ENCODE measurements around the gene ITGAE. TPM values are rescaled to one million over a fixed set of nuclear protein-coding genes. Genes with fewer than 3 reads are reported as not detected.

ITGAE gene
- total and polyA plus RNA-seq, 2 experiments from 2014 or later: 11.7 to 44.9 TPM

DNA sequence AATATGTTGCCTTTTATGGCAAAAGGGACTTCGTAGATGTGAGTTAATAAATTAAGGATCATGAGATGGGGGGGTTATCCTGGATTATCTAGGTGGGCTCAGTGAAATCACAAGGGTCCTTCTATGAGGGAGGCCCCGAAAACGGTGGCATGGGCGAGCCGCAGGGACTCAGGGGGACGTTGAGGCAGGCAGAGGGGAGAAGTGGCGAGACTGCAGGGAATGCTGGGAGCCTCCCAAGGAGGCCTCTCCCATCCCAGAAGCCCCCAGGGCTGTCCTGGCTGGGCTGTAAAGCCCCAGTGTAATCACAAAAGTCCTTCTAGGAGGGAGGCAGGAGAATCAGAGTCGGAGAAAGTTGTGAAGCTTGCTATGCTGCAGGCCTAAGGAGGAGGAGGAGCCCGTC is 35.0 kb downstream of the ITGAE start (continued):
- TF ChIP-seq, protein P1, sequence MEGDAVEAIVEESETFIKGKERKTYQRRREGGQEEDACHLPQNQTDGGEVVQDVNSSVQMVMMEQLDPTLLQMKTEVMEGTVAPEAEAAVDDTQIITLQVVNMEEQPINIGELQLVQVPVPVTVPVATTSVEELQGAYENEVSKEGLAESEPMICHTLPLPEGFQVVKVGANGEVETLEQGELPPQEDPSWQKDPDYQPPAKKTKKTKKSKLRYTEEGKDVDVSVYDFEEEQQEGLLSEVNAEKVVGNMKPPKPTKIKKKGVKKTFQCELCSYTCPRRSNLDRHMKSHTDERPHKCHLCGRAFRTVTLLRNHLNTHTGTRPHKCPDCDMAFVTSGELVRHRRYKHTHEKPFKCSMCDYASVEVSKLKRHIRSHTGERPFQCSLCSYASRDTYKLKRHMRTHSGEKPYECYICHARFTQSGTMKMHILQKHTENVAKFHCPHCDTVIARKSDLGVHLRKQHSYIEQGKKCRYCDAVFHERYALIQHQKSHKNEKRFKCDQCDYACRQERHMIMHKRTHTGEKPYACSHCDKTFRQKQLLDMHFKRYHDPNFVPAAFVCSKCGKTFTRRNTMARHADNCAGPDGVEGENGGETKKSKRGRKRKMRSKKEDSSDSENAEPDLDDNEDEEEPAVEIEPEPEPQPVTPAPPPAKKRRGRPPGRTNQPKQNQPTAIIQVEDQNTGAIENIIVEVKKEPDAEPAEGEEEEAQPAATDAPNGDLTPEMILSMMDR (conservative IDR thresholded peaks at IDR 0.05; ENCODE audit: low read depth in 2 of 2): no peak
- TF ChIP-seq ZNF114 (CRISPR knock-in tag; IDR thresholded peaks at IDR 0.05) (no peak), JUNB (IDR thresholded peaks at IDR 0.05; ENCODE audit: unreplicated experiment) (no peak), ZNF331 (CRISPR knock-in tag; IDR thresholded peaks at IDR 0.05; ENCODE audit: low read depth) (no peak), CREB1 (CRISPR knock-in tag; IDR thresholded peaks at IDR 0.05; ENCODE audit: low read depth) (no peak), EZH2 (IDR thresholded peaks at IDR 0.05; ENCODE audit: low read depth, unreplicated experiment) (no peak), EZH2phosphoT487 (IDR thresholded peaks at IDR 0.05; ENCODE audit: unreplicated experiment) (no peak), STAT1 (IDR thresholded peaks at IDR 0.05; ENCODE audit: unreplicated experiment) (no peak)
- TF ChIP-seq, protein P2, sequence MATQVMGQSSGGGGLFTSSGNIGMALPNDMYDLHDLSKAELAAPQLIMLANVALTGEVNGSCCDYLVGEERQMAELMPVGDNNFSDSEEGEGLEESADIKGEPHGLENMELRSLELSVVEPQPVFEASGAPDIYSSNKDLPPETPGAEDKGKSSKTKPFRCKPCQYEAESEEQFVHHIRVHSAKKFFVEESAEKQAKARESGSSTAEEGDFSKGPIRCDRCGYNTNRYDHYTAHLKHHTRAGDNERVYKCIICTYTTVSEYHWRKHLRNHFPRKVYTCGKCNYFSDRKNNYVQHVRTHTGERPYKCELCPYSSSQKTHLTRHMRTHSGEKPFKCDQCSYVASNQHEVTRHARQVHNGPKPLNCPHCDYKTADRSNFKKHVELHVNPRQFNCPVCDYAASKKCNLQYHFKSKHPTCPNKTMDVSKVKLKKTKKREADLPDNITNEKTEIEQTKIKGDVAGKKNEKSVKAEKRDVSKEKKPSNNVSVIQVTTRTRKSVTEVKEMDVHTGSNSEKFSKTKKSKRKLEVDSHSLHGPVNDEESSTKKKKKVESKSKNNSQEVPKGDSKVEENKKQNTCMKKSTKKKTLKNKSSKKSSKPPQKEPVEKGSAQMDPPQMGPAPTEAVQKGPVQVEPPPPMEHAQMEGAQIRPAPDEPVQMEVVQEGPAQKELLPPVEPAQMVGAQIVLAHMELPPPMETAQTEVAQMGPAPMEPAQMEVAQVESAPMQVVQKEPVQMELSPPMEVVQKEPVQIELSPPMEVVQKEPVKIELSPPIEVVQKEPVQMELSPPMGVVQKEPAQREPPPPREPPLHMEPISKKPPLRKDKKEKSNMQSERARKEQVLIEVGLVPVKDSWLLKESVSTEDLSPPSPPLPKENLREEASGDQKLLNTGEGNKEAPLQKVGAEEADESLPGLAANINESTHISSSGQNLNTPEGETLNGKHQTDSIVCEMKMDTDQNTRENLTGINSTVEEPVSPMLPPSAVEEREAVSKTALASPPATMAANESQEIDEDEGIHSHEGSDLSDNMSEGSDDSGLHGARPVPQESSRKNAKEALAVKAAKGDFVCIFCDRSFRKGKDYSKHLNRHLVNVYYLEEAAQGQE (IDR thresholded peaks at IDR 0.05; ENCODE audit: unreplicated experiment): no peak

DNA sequence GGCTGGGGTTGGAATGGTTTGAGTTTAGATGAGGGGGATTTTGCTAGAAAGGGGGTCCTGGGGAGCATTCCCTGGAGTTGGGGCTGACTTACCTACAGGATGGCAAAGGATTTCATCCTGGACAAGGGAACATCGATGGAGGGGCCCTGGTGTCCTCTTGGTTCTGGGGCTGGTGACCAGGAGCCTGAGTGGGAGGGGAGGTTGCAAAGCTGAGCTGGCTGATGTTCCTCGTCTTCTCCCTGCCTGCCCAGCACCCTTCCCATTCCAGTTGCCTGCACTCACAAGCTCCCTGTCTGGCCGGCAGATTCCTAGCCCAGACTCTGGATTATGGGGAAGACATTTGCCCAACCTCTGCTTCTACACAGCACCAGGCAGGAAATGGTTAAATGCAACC is 37.2 kb downstream of the ITGAE start:
- Mint-ChIP-seq H3K36me3 (ENCODE audit: low read depth) (peaks cover 14% of the 10 kb centered on the region), H3K4me1 (peaks cover 7% of the 10 kb centered on the region; the same call in 2 of the 3 replicates), H3K4me3 (no peak overlapping the region), H3K9me3 (peaks cover 26% of the 10 kb centered on the region), H3K27me3 (ENCODE audit: insufficient read depth, low read depth, poor library complexity) (peaks cover 5% of the 10 kb centered on the region), H3K27ac (no peak overlapping the region)
- H4K20me1 ChIP-seq (replicated peaks; ENCODE audit: insufficient read depth): no peaks in the 10 kb centered on the region
- no peak for TF ChIP-seq STAT1 (IDR thresholded peaks at IDR 0.05; ENCODE audit: unreplicated experiment)
- TF ChIP-seq POLR2AphosphoS5 (IDR thresholded peaks at IDR 0.05; ENCODE audit: low read depth): no peak
- TF ChIP-seq CREB1 (CRISPR knock-in tag; IDR thresholded peaks at IDR 0.05; ENCODE audit: low read depth): no peak
- no peak for TF ChIP-seq NANOG (IDR thresholded peaks at IDR 0.05; ENCODE audit: borderline replicate concordance)
- no peaks in the 10 kb centered on the region for H3K9me2 ChIP-seq (ENCODE audit: insufficient read depth)
- no peak overlapping the region for H3K4me2 ChIP-seq
- no peaks in the 10 kb centered on the region for H3F3A ChIP-seq (replicated peaks; ENCODE audit: low read depth)
- ATAC-seq (no peak), DNase-seq (ENCODE audit: low spot score) (no peak)
- H3K79me2 ChIP-seq (replicated peaks; ENCODE audit: insufficient read depth): no peaks in the 10 kb centered on the region
- H3K4me1 ChIP-seq (ENCODE audit: insufficient read depth): no peaks in the 10 kb centered on the region
- no peak overlapping the region for H2AFZ ChIP-seq
- no peaks in the 10 kb centered on the region for H3K36me3 ChIP-seq (ENCODE audit: insufficient read depth)
- no peak overlapping the region for H3K27ac ChIP-seq (ENCODE audit: low read depth)
- H3K27me3 ChIP-seq (ENCODE audit: insufficient read depth): no peaks in the 10 kb centered on the region
- H3K4me3 ChIP-seq: no peak overlapping the region

Data from GM23338 (cell line).